K562 (cell line): ENCODE results near the gene EZH1. TPM values are rescaled to one million over a fixed set of nuclear protein-coding genes. Genes with fewer than 3 reads are reported as not detected.

ENCODE experiments used
- ATF1 ChIP-seq, 2 experiments: fragments of 450-650 bp in 1 of 2; IDR thresholded peaks; 2 replicates each; pipeline ENCODE4 v1.6.1; 2016; ENCODE audit warnings: missing compliant biosample characterization in 1 of 2, missing genetic modification characterization in 1 of 2
- BCOR ChIP-seq: fragments of 450-650 bp; IDR thresholded peaks from 2 replicates; pipeline ENCODE4 v1.6.1; 2016
- CC2D1A ChIP-seq: fragments of 450-650 bp; IDR thresholded peaks from 2 replicates; pipeline ENCODE4 v1.6.1; 2017; ENCODE audit warnings: mild to moderate bottlenecking
- FOXK2 ChIP-seq, 2 experiments: fragments of 450-650 bp; IDR thresholded peaks in 1 of 2; conservative IDR thresholded peaks in 1 of 2; 2 replicates each; pipeline ENCODE4 v1.6.1; 2016; ENCODE audit warnings: low read depth in 2 of 2, mild to moderate bottlenecking in 1 of 2
- MEIS2 ChIP-seq: fragments of 450-650 bp; IDR thresholded peaks from 2 replicates; pipeline ENCODE4 v1.6.1; 2014; ENCODE audit warnings: mild to moderate bottlenecking; ENCODE audit not compliant: partially characterized antibody
- MIER1 ChIP-seq: fragments of 450-650 bp; IDR thresholded peaks from 2 replicates; pipeline ENCODE4 v1.6.1; 2016; ENCODE audit warnings: antibody characterized with exemption, mild to moderate bottlenecking, low read depth
- NEUROD1 ChIP-seq: fragments of 150-350 bp; IDR thresholded peaks from 2 replicates; pipeline ENCODE4 v1.6.1; 2014; ENCODE audit warnings: borderline replicate concordance, low read length, low read depth; ENCODE audit not compliant: partially characterized antibody
- PHTF2 ChIP-seq: fragments of 250-450 bp; sonication (Bioruptor Pico); IDR thresholded peaks from 2 replicates; pipeline ENCODE4 v1.5.0; 2021; ENCODE audit warnings: mild to moderate bottlenecking
- PTBP1 ChIP-seq: fragments of 200-400 bp; formaldehyde crosslinking; IDR thresholded peaks from 2 replicates; pipeline ENCODE4 v1.6.1; 2017; ENCODE audit warnings: low read depth, low read length
- USF1 ChIP-seq: sonication (generic); formaldehyde crosslinking; IDR thresholded peaks from 2 replicates; pipeline ENCODE4 v1.9.0; 2022; ENCODE audit warnings: mild to moderate bottlenecking, missing genetic modification reagents
- YY1 ChIP-seq, 3 experiments: IDR thresholded peaks; 2 replicates each; pipeline ENCODE4 v1.6.1; 2011; ENCODE audit warnings: low read length in 2 of 3, mild to moderate bottlenecking in 2 of 3, moderate library complexity in 2 of 3, borderline replicate concordance in 1 of 3, control low read depth in 1 of 3, low read depth in 1 of 3; ENCODE audit not compliant: insufficient read depth in 3 of 3, insufficient replicate concordance in 2 of 3, control insufficient read depth in 1 of 3, insufficient read length in 1 of 3; ENCODE audit errors: extremely low read depth in 1 of 3
- ZBTB2 ChIP-seq: fragments of 450-650 bp; IDR thresholded peaks from 2 replicates; pipeline ENCODE4 v1.6.1; 2016; ENCODE audit warnings: antibody characterized with exemption
- ZBTB49 ChIP-seq: sonication (generic); formaldehyde crosslinking; IDR thresholded peaks from 2 replicates; pipeline ENCODE4 v1.8.0; 2022; ENCODE audit warnings: missing genetic modification reagents, mild to moderate bottlenecking, borderline replicate concordance
- ZKSCAN1 ChIP-seq: fragments of 150-350 bp; IDR thresholded peaks from 2 replicates; pipeline ENCODE4 v1.6.1; 2016; ENCODE audit warnings: low read depth, low read length
- ZNF175 ChIP-seq: fragments of 200-800 bp; sonication (Bioruptor generic); IDR thresholded peaks from 2 replicates; pipeline ENCODE4 v1.6.1; 2016; ENCODE audit warnings: low read depth, mild to moderate bottlenecking, missing genetic modification characterization, missing compliant biosample characterization
- ZNF740 ChIP-seq, 3 experiments: fragments of 200-800 bp in 1 of 3; sonication (Bioruptor generic) in 1 of 3; sonication (generic) in 1 of 3; formaldehyde crosslinking in 1 of 3; IDR thresholded peaks; 2 replicates each; pipeline versions ENCODE4 v1.6.1 to v1.8.0; 2016 to 2022; ENCODE audit warnings: mild to moderate bottlenecking in 2 of 3, missing compliant biosample characterization in 2 of 3, missing genetic modification characterization in 2 of 3, missing genetic modification reagents in 1 of 3
- ZZZ3 ChIP-seq: fragments of 450-650 bp; IDR thresholded peaks from 2 replicates; pipeline ENCODE4 v1.6.1; 2016; ENCODE audit warnings: antibody characterized with exemption, mild to moderate bottlenecking, moderate library complexity
- polyA plus RNA-seq, 8 experiments: library from polyadenylated mRNA; depleted of rRNA in 4 of 8; stranded (reverse) in 5 of 8; unstranded in 3 of 8; fragments of >200 nt; fragmentation: Nextera tagmentation in 2 of 8; fragmentation: Illumina TruSeq in 1 of 8; extraction: Ambion mirVana in 2 of 8; extraction: Trizol in 1 of 8; gene quantifications; 2 replicates each; pipeline versions ENCODE4 v1.2.1 to v1.2.3, GENCODE V29; 2011 to 2014; ENCODE audit warnings: inconsistent platforms in 1 of 8, missing spikeins in 1 of 8
- total RNA-seq, 7 experiments: library from RNA; depleted of rRNA in 6 of 7; stranded (reverse); fragments of >200 nt in 6 of 7; fragmentation: Illumina TruSeq in 2 of 7; extraction: Trizol in 2 of 7; gene quantifications; 2 replicates each; pipeline versions ENCODE4 v1.2.1 to v1.2.3, GENCODE V29; 2011 to 2021; ENCODE audit warnings: low replicate concordance in 1 of 7

The EZH1 gene
- total and polyA plus RNA-seq, 9 of the 15 experiments (the other 6 are each of a cell fraction or from before 2014, with no cell fraction given), result 8.6 to 40.8 (median 22.9) TPM

- TF ChIP-seq ZZZ3 (no peak), ZNF175 (0 out of 2 replicates have a peak, but pooled peaks have one; percentile 52), BCOR (peak; percentile 90), FOXK2 (conservative IDR thresholded peaks at IDR 0.05 in 1 of 2, IDR thresholded peaks at IDR 0.05 in 1 of 2; ENCODE audit: low read depth in 2 of 2) (peak; percentile 66 to 86; a peak in 3 of 4 replicates), ZBTB2 (0 out of 2 replicates have a peak, but pooled peaks have one; percentile 44), ZNF740 (CRISPR knock-in tag; IDR thresholded peaks at IDR 0.05) (no peak), ZNF740 (tag; IDR thresholded peaks at IDR 0.05) (peak in 1 of 2 experiments; percentile 77; a peak in 1 of 4 replicates), ZKSCAN1 (no peak), PTBP1 (0 out of 2 replicates have a peak, but pooled peaks have one; percentile 28), USF1 (CRISPR knock-in tag) (peak; percentile 92), NEUROD1 (peak; percentile 29), ZBTB49 (no peak), CC2D1A (0 out of 2 replicates have a peak, but pooled peaks have one; percentile 27), MIER1 (peak; percentile 58; the same call in 1 of the 2 replicates), ATF1 (CRISPR knock-in tag; IDR thresholded peaks at IDR 0.05) (peak; percentile 37; the same call in 1 of the 2 replicates), ATF1 (tag; IDR thresholded peaks at IDR 0.05) (peak; percentile 99), MEIS2 (peak; percentile 66), PHTF2 (no peak), YY1 (IDR thresholded peaks at IDR 0.05; ENCODE audit: borderline replicate concordance in 1 of 3, control insufficient read depth in 1 of 3, extremely low read depth in 1 of 3, insufficient read depth in 3 of 3, insufficient read length in 1 of 3, insufficient replicate concordance in 2 of 3, low read depth in 1 of 3, low read length in 2 of 3) (no peak)
Measured at GRCh38 chr17:42677012-42677857, 67.6 kb downstream of the EZH1 start (continued).
